GM21723 (cell line): ENCODE data around the gene HTR3C.

Experiments
- ATAC-seq: cut with Tn5 transposase; IDR thresholded peaks from one replicate; pipeline ENCODE4 v1.9.1; 2021; ENCODE audit warnings: mild to moderate bottlenecking, moderate library complexity; ENCODE audit not compliant: unreplicated experiment

The HTR3C gene

DNA sequence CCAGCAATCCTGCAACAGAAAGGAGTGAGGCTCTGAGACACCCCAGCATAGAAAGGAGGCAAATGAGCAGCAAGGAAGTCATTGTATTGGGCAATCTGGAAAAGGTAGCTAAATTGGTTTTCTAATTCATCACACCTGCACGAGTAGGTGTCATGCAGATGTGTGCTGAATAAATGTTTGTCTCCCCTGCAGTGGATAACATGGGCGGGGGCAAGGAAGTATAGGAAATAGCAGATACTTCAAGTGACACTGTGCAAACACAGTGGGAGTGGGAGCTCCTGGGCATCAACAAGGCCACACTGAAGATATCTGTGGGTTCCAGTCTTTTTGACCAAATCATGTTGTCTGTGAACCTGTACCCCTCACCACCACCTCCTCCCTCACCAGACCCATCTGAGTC is 29.6 kb downstream of the HTR3C start:
- no peak for ATAC-seq

DNA sequence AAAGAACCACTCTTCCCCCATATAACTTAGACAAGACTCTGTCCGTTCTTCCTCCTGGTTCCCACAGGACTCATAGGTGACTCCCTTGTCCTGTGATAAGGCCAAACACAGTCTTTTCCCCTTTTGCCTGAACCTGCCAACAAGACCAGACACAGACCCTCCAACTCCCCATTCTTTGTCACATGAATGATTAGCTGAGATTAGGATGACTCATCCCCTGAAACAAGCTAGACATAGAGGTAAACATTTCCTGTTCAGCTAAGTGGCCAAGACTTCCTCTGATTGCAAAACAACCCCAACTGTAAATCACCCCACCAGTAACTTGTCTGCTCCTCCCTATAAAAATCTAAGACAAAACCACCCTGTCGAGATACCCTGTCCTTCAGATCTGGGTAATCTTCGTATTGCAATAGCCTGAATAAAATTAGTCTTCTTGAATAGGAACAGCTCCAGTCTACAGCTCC is 32.6 kb downstream of the HTR3C start:
- ATAC-seq, result no peak

DNA sequence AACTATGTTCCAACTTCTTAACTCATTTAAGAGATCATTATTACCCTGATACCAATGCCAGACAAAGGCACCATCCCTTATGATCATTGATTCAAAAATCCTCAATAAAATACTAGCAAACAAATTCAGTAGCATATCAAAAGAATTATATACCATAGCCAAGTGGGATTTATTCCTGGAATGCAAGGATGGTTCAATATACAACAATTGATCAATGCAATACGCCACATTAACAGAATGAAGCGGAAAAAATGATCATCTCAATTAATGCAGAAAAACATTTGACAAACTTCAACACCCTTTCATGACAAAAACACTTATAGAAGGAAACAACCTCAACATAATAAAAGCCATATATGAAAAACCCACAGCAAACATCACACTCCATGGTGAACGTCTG is 39.4 kb downstream of the HTR3C start:
- ATAC-seq, result no peak

DNA sequence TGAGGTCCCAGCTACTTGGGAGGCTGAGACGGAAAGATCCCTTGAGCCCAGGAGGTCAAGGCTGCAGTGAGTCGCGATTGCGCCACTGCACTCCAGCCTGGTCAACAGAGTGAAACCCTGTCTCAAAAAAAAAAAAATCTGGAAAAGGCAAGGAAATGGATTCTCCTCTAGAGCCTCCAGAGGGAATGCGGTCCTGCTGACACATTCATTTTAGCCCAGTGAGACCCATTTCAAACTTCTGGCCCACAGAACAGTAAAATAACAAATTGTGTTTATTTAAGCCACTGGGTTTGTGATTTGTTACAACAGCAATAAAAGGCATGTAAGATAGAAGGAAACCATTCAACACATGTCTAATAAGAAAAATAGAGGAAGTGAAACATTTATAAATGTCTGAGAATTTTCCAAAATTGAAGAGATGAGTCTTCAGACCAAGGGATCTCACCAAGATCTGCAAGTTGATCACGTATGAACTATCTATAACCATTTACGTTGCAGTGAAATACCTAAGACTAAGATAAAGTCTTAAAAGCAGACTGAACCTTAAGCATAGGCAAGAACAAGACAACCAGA is 44.0 kb downstream of the HTR3C start, which contains the start of gene HTR3E:
Gene HTR3E (plus strand): TSS at position 254 of the 573 bp plus-strand sequence. CDS start 466 bp downstream, outside the sequence.
- no peak for ATAC-seq

DNA sequence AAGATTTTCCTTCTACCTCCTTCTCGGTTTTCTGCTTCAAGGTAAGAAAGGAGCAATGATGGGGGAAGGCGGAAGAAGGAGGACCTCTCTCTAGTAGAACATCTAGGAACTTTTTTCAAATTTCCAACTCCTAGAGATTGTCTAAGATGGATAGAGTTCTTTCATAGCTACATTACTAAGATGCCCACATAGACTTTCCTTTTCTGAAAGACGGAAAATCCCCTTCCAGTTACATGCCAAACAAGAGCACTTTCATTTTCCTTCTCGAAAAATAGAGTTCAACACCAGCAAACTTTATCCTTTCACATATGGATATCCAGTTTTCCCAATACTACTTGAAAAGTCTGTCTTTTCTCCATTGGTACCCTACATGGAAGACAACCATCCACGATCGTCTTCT is 44.7 kb downstream of the HTR3C start:
- ATAC-seq, result no peak

DNA sequence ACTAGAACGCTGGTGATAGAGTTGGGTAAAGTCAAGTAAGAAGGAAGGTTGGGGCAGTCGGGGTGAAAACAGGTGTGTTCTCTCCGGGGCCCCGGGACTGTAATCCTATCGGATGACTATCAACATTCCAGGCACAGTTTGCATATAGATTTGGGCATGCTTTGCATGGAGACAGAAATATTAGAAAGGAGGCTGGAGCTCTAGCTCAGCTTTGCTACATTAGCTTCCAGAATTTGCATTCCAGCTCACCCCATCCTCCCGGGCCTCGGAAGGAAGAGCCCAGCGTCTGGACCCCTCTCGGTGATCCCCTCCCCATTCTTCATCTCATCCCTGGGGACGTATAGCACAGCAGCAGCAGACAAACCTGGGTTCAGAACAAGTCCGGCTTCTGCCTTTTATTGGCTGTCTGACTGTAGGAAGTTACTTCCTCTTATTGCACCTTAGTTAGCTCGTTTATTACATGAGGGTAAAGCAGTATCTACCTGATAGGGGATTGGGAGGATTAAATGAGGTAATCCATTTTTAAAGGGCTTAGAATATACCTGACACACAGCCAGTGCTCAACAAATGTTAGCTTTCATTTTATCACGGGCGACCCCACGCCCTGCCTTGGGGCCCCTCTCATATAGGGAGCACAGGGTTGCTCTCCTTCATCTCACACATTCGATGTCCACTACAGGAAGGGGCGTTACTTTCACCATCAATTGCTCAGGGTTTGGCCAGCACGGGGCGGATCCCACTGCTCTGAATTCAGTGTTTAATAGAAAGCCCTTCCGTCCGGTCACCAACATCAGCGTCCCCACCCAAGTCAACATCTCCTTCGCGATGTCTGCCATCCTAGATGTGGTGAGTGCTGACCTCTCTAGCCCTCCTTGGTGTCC is 47.2 kb downstream of the HTR3C start:
- ATAC-seq, result no peak
